GM21360 (cell line): ENCODE results near the gene PARN.

ENCODE experiments used
- ATAC-seq: cut with Tn5 transposase; IDR thresholded peaks from one replicate; pipeline ENCODE4 v1.9.1; 2021; ENCODE audit warnings: mild to moderate bottlenecking, moderate library complexity; ENCODE audit not compliant: unreplicated experiment

Gene PARN

DNA sequence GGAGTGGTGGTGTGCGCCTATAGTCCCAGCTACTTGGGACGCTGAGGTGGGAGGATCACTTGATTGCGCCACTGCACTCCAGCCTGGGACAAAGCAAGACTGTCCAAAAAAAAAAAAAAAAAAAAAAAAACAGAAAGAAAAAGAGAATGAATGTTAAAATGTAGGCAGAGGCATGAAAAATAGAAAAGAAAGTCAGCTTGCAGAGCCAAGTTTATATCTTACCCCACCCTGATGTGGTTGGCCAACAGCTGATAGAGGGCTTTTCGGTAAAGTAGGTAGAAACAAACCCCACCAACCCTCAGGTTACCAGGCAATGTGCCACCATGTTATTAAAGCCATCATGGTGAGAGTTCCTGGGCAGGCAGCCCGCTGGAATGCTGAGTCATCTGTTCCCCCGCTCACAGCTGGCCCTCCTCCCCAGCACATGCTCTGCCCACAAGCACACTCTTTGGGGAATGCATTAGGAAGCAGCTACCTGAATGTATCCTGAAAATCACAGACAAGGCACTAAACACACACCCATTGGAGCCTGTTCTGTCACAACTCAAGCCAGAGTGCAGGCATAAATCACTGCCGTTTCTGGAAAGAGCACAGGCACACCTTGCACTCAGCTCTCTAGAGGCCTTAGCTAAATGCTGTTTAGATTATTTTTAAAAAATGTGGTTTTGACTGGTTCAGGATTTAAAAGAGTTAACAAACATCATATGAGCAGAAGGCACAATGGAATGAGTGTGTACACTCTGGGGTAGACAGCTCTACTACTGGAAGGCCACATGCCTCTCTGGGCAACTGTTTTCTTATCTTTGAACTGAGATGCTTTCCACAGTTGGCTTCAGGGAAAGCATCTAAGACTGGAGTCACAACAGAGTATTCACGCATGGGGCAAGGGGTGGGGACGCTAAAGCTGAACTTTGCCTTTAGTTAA, 128.5 kb downstream of the PARN start:
- no peak for ATAC-seq

DNA sequence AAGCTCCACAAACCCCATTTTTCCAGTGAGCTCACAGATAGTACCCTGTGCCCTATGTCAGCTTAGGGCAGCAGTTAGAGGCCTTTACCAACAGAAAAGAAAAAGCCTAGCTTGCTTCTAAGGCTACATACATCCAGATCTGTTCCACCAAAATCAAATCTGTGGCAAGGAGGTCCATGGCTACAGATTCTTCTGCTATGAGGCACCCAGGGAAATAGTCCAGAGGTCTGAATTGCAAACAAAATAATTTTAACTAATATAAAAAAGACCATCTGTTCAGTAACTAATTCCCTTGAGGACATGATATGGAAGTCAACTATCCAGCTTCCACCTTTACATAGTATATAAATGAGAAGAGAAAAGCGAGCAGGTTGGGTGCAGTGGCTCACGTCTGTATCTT, 129.3 kb downstream of the PARN start:
- no peak for ATAC-seq

DNA sequence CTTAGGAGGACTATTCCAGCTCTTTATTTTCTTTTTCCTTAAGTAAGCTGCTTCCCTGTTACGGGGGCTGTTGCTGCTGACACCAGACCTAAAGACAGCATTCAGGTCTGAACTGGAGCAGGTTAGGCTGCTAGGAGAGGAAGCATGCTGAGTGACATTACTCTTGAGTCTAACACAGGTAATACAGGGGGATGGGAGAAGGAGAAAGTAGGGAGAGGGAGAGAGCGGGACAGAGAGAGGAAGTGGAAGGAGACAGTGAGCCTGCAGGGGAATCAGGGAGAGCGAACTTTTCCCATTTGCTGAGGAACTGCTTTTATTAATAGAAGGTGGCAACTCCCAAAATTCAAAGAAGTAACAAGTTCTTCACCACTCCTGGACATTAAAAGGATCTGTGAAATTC, 130.9 kb downstream of the PARN start:
- ATAC-seq: no peak

DNA sequence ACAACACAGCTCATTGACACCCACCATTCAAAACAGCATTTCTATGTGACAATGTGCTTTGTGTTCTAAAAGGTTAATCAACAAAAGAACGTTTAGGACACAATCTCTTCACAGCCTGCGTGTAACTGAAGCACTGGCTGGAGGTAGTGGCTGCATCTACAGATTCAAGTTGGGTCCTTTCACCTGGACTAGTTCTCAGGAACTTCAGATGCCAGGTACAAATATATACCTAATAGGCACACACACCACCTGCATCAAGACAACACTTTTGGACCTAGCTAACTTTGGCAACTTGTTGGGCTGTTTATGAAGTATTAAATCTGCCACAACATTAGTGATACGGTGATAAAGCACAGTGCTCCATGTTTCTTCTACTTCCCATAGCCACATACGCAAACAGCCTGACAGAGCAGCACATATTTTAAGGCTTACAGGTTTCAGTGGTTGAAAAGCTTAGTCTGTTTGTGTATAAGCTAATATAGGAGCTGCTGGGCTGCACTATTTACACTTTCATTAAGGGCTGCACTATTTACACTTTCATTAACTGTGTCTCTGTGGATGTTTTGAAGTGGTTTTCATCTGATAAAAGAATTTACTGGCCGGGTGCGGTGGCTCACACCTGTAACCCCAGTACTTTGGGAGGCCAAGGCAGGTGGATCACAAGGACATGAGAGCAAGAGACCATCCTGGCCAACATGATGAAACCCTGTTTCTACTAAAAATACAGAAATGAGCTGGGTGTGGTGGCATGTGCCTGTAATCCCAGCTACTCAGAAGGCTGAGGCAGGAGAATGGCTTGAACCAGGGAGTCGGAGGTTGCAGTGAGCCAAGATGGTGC, 132.6 kb downstream of the PARN start:
- no peak for ATAC-seq

DNA sequence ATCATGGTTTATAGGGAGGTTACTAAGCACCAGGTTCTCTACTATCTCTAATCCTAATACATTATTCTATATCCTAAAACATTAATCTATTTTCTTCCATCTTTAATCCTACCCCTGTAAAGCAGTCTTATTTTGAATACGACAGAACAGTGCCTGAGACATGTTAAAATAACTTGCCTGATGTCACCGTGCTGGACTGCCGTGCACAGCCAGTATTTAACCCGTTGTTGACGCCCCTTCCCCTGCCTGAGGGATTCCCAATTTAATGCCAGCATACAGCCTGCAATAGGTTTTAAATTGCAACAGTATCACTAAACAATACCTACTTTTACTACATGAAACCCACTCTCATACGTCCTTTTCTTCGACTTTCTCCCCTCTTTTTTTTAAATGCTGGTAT, 133.3 kb downstream of the PARN start:
- ATAC-seq: no peak

DNA sequence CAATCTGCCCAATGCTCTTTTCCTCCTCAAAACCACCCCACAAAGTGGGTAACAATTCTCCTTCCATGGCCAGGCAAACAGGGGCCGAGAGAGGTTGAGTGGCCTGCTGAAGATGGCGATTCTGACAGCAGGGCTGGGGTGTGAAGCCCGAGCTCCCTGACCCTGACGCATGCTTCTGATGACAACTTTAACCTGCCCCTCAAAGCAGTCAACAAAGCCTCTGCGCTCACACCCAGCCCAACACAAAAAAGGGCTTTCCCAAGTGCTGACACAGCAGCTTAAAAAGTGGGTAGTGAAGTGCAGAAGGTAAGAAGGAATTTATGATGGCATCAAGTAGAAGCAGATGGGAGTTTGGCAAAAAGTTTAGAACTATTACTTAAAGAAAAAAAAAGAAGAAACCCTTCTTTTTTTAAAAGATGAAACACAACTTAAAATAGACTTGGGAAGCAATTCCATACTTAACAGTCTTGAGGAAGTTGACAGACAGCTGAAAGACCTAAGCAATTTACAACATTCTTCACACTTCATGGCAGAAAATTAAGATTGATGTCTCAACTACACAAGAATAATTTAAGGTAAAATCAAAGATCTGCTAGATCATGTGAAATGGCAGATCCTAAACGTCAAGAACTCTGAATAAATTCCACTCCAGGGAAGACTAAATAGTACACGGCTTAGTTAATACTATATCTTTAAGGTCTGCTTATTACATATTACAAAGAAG, 133.9 kb downstream of the PARN start:
- no peak for ATAC-seq

DNA sequence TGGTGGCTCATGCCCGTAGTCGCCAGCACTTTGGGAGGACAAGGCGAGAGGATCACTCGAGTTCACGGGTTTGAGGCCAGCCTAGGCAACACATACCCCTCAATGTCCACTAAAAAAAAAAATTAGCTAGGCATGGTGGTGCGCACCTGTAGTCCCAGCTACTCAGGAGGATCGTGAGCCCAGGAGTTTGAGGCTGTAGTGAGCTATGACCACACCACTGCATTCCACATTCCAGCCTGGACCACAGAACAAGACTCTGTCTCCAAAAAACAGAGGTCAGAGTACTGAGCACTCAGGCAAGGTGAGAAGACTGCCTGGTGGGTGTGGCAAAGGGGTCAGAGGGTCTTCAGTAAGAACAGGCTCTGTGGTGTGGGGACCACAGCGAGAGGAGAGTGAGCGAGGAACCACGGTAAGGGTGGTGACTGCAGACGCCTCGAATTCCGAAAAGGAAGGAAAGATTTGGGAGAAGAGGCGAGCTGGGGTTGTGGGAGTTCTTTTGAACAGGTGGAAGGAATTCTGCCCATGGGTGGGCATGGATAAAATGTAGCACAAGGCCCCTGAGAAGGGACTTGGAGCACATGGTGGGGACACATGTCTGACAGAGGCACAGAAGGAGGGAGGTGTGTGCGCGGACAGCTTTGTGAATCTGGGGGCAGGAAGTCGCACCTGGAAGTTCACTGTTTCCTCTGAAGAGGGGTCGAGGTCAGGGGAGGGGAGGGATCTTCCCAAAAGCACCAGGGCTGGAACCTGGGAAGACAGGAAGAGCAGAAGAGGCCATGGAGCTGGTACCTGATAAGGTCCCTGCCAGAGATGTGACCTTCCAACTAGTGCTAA, 134.6 kb downstream of the PARN start:
- no peak for ATAC-seq

DNA sequence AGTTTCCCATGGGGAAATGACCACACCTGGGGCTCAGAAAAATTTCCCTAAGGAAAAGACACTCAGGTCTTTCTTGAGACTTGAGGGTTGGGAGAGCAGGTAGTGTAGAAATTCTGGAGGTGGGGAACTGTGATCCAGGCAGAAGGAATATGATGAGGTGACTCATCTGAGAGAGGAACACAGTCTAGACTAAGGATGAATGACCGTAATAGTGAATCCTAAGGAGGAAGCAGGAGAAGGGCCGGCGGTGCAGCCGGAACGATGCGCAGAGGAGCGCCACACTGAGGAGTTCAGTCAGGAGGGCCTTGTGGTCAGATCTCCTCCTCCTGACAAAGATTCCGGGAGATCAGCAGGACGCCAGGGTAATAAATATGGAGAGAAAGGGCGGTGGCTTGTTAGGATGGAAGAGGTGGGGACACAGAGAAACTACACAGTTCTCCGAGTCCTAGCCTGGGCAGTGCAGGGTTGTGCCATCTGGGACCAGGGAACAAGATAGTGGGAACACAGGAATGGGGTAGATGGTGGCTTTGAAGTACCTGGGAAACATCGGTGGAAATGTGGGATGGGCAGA, 135.6 kb downstream of the PARN start:
- ATAC-seq: no peak

DNA sequence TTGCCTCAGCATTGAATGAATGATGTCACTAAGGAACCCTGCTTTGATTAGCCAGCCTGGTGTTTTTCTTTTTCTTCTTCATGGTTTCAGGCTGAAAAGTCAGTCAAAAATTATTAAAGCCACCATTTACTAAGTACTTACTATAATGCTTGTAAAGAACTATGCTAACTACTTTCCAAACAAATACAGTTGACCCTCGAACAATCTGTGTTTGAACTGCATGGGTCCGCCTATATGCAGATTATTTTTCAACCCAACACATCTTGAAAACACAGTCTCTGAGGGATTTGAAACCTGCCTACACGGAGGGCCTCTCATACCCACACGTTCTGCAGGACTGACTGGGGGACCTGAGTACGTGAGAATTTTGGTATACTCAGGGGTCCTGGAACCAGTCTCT, 136.3 kb downstream of the PARN start:
- ATAC-seq: no peak

DNA sequence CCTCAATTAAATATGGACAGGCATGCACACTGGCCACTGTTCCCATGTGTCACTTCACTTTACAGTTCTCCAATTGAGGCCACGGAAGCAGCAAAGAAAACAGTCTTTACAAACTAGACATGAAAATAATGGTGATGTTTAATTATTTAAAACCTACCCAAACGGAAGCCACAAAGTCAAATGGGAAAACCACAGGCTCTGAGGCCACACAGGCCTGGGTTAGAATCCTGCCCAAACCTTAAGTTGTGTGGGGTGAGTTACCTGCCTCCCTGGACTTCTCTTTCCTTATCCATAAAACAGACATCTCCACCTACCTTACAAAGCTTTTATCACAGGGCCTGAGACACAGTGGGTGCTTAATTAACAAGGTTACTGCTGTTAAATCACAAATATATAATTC, 137.4 kb downstream of the PARN start:
- ATAC-seq: no peak

DNA sequence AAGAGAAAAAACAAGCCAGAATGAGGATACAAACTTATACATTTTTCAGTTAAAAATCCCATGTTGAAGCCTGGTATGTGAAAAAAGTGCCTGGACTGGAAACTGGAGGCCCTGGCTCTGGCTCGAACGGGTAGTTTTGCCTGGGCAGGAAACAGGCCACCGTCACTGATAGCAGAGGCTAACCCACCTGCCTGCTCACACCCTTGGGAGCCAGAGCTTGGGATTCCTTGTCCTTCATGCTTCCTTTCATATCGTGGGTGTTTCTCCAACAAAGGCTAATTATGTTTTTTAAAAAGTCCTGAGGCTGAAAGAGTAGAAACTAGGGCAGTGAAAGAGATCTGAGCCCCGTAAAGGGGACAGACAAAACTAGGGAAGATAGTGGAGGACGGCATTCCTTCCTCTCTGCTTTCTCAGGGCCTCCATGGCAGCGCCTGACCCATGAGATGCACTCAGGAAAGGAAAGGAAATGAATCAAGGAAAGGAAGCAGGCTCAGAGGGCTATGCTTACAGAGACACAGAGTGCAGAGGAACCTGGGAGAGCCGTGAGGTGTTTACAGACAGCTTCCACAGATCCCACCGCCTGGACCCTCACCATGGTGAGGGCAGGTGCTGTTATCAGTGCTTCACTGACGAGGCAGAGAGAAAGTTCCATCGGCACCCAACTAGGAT, 138.1 kb downstream of the PARN start:
- no peak for ATAC-seq

DNA sequence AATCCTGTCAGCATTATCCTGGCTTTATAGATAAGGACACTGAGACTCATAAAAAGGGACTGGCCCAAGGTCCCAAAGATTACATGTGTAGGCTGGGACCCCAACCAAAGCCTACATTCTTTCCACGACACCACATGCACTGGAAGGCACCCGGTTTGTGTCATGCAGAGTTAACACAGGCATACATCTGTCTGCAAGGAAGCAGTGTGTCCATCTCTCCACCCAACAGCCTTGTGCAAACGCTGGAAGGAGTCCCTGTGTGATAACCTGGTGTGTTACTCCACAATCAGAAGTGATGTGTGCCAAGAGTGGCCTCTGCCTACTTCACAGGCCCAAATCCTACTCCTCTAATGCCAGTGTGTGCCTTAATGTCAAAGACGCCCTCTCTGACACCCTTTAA, 139.8 kb downstream of the PARN start:
- ATAC-seq: no peak

DNA sequence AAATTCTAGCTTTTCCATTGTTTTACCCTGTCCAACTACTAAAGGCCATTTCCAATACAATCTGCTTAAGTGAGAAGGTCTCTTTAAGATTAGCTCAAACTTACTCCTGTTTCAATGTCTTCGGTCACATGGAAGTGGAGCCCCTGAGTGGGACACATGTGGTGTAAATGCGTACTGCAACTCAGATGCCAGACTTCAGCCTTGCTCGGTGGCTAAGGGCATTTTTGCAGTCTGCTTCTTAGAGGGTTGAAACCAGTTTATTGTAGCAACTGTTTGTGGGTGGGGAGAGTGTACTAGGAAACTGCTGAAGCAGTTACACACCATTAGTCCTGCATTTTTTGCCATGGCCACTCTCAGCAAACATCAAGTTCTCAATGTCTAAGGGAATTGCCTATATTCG, 140.6 kb downstream of the PARN start:
- no peak for ATAC-seq

DNA sequence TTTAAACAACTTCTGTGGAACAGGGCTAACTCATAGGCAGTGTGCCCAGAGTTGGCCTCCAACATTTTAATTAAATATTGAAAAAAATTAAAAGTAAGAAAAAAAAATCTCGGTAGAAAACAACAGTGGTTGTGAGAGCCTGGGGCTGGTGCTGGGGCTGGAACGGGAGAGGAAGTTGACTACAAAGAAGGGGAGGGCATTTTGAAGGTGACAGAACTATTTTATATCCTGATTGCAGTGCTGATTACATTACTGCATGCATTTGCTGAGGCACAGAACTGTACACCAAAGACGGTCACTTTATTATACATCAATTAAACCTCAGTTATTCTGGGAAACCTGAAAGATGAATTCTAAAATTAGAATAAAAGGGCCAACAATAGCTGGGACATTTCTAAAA, 142.5 kb downstream of the PARN start:
- ATAC-seq: no peak

DNA sequence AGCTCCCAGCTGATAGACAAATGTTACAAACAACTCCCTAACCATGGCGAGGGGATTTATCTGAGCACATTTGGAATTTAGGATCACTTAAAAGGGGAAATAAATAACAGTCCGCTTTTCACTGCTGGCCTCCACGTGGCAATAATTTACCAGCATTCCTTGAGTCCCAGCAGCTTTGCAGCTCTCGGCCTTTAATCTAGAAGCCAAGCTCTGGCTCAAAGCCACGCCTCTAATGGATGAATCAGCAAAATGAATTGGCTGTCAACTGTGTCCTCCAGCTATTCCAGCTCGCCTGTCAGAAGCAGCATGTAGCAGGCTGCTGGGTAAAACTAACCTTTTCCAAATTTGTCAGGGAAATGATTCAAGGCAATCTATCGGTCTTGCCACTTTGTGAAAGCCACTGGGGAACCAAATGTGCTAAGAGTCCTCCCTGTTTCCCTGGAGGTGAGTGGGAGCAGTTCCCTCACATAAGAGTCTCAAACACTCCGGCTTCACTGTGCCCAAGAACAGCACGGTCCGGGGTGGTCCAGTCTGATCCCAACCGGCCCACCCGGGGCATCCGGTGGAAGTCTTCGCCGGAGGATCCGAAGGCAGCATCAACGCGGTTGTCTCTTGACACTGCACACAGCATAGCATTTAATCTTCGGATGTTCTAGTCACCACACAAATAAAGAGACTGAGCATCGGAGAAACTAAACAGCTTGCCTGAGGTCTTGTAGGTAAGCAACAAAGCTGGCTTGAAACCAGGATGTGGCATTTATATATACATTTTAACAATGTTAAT, 143.3 kb downstream of the PARN start:
- ATAC-seq: no peak

DNA sequence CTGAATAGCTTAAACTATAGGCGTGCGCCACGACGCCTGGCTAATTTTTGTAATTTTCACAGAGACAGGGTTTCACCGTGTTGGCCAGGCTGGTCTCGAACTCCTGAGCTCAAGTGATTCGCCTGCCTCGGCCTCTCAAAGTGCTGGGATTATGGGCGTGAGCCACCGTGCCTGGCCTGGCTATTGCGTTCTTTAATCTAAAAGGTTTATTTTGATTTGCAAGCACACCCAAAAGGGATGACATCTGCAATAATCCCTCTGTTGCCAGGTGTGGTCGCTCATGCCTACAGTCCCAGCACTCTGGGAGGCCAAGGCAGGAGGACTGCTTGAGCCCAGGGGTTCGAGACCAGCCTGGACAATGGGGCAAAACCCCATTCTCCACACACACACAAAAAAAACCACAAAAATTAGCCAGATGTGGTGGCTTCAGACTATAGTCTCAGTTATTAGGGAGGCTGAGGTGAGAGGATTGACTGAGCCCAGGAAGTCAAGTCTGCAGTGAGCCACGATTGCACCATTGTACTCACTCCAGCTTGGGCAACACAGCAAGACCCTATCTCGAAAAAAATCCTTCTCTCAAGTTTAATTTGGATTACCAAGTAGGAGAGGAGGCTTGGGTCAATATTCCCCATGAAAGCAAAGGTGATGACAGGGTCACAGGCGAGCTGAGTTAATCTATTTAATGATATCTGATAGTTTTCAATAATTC, 144.1 kb downstream of the PARN start:
- no peak for ATAC-seq

DNA sequence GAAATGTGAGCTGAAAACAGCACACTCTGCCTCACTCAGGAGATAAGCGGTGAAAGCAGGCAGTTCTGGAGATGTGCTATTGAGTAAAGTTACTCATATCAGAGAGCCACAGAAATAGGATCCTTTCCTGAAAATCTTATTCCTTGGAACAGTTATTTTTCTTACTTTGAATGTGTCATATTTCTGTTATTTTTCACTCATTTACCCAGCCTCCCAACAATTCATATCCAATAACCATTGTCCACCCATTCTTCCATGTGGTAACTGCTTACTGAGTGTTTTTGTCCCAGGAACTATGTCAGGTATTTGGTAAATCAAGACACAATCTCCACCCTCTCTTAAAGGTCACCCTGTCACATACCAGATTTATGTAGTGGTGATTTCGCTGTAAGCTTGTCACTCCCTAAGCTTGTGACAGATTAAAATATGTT, 144.9 kb downstream of the PARN start:
- ATAC-seq: no peak

DNA sequence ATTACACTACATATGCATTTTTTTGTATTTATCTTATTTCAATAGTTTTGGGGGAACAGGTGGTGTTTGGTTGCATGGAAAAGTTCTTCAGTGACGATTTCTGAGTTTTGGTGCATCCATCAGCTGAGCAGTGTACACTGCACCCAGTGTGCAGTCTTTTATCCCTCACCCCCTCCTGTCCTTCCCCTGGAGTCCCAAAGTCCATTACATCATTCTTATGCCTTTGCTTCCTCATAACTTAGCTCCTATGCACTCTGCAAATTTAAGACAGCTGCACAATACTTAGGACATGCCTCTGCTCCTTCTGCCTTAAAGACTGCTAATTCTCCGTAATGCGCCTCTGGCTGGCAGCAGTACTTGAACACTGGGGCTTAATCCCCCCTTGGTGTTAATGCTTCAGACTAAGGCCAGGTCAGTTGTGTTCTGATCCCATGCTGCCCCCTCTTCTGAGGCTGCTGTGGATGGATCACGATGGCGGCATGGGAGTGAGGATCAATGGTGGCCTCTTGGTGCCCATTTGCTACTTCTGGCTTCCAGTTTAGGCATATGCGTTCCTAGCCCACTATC, 146.2 kb downstream of the PARN start:
- no peak for ATAC-seq
